K562 (cell line): ENCODE data around the gene MARCHF9. TPM values are rescaled to one million over a fixed set of nuclear protein-coding genes. Genes with fewer than 3 reads are reported as not detected.
A peak's percentile ranks its signal among the peaks of the same experiment; 100 is the strongest.

Source experiments
- ATAC-seq: fragments of 200-7000 bp; cut with Tn5 transposase; 3 replicates; pipeline ENCODE4 v1.9.1; 2020; ENCODE audit warnings: moderate library complexity
- Bru-seq: library from RNA; stranded (reverse); fragments of 400-500 nt; gene quantifications from one replicate; lab custom pipeline; 2021; lab: Mats Ljungman, UMichigan
- BruChase-seq, 2 experiments: library from RNA; stranded (reverse); fragments of 400-500 nt; gene quantifications; one replicate each; lab custom pipeline; 2021; lab: Mats Ljungman, UMichigan
- BruUV-seq: library from RNA; stranded (reverse); fragments of 400-500 nt; replicated peaks from 2 replicates; lab custom pipeline; 2021; lab: Mats Ljungman, UMichigan
- CTCF ChIA-PET: fragments of 300-600 bp; formaldehyde crosslinking; extraction: SDS; loops from one replicate; lab custom pipeline; 2021; ENCODE audit warnings: low intra/inter-chr PET ratio; lab: Yijun Ruan, JAX
- POLR2A ChIA-PET: fragments of 300-600, 350-650 bp; sonication (Branson Sonifier 250); formaldehyde crosslinking; extraction: SDS; loops from one replicate; lab custom pipeline; 2021; ENCODE audit warnings: antibody characterized with exemption, inconsistent platforms; lab: Yijun Ruan, JAX
- DNase-seq, 4 experiments: peaks; one replicate each; pipeline versions ENCODE4 v3.0.0 to v3.0.0-alpha.2; 2011 to 2018; ENCODE audit warnings: low spot score in 3 of 4, mixed read lengths in 3 of 4; ENCODE audit errors: extremely low read depth in 1 of 4
- FAIRE-seq: peaks from 2 replicates; lab custom pipeline; 2011; peaks lifted over from hg19 to GRCh38; lab: Jason Lieb, UNC
- H2AFZ ChIP-seq: 2 replicates; pipeline ENCODE4 v1.6.0; 2011; ENCODE audit warnings: low read depth, low read length, control low read depth, inconsistent platforms
- H3K27ac ChIP-seq: fragments of 200-600 bp; 3 replicates; pipeline ENCODE4 v1.8.0; 2011; ENCODE audit warnings: low read depth, mild to moderate bottlenecking, control low read depth, inconsistent platforms, low read length, moderate library complexity, mixed read lengths; ENCODE audit errors: extremely low read depth
- H3K27me3 ChIP-seq, 2 experiments: fragments of 300-600 bp in 1 of 2; 2 replicates in 1 of 2; 3 replicates in 1 of 2; pipeline versions ENCODE4 v1.6.0 to v1.8.0; 2011; ENCODE audit warnings: inconsistent platforms in 2 of 2, low read length in 2 of 2, mild to moderate bottlenecking in 1 of 2, mixed read lengths in 1 of 2, moderate library complexity in 1 of 2; ENCODE audit not compliant: control insufficient read depth in 2 of 2, insufficient read depth in 2 of 2
- H3K36me3 ChIP-seq: fragments of 300-600 bp; 3 replicates; pipeline ENCODE4 v1.8.0; 2011; ENCODE audit warnings: mild to moderate bottlenecking, low read length, inconsistent platforms; ENCODE audit not compliant: control insufficient read depth, insufficient read depth
- H3K4me1 ChIP-seq, 2 experiments: fragments of 200-600 bp in 1 of 2; replicated peaks in 1 of 2; 2 replicates in 1 of 2; 3 replicates in 1 of 2; pipeline versions ENCODE4 v1.5.1 to v1.8.0; 2011; ENCODE audit warnings: inconsistent platforms in 2 of 2, low read length in 2 of 2, mild to moderate bottlenecking in 1 of 2, mixed read lengths in 1 of 2, moderate library complexity in 1 of 2; ENCODE audit not compliant: control insufficient read depth in 2 of 2, insufficient read depth in 2 of 2
- H3K4me2 ChIP-seq: 2 replicates; pipeline ENCODE4 v1.6.1; 2011; ENCODE audit warnings: low read length, control low read depth, inconsistent platforms, mixed read lengths; ENCODE audit not compliant: insufficient read depth
- H3K4me3 ChIP-seq: fragments of 200-600 bp; sonication (generic), shearing (Covaris generic); 2 replicates; pipeline ENCODE4 v1.5.1; 2016; ENCODE audit warnings: control low read depth, inconsistent platforms
- H3K79me2 ChIP-seq: fragments of 200-600 bp; 3 replicates; pipeline ENCODE4 v1.8.0; 2011; ENCODE audit warnings: low read length, inconsistent platforms; ENCODE audit not compliant: control insufficient read depth, insufficient read depth
- H3K9ac ChIP-seq, 2 experiments: 2 replicates each; pipeline versions ENCODE4 v1.6.0 to v1.6.1; 2011; ENCODE audit warnings: low read depth in 2 of 2, low read length in 2 of 2, control low read depth in 1 of 2, inconsistent platforms in 1 of 2, mild to moderate bottlenecking in 1 of 2, mixed read lengths in 1 of 2; ENCODE audit not compliant: insufficient read depth in 1 of 2
- H3K9me1 ChIP-seq: one replicate; pipeline ENCODE4 v1.6.0; 2011; ENCODE audit warnings: inconsistent platforms, mild to moderate bottlenecking, low read length, moderate library complexity; ENCODE audit not compliant: control insufficient read depth, insufficient read depth
- H3K9me3 ChIP-seq: replicated peaks from 2 replicates; pipeline ENCODE4 v1.5.1; 2011; ENCODE audit warnings: low read depth, low read length, inconsistent platforms; ENCODE audit not compliant: control insufficient read depth, insufficient read depth
- H4K20me1 ChIP-seq: replicated peaks from 2 replicates; pipeline ENCODE4 v1.6.1; 2011; ENCODE audit warnings: low read length, inconsistent platforms, mixed read lengths; ENCODE audit not compliant: control insufficient read depth, insufficient read depth
- CREB1 ChIP-seq, 2 experiments: sonication (generic) in 1 of 2; formaldehyde crosslinking in 1 of 2; IDR thresholded peaks; 2 replicates each; pipeline versions ENCODE4 v1.6.1 to v1.8.0; 2012 to 2022; ENCODE audit warnings: inconsistent platforms in 1 of 2, mild to moderate bottlenecking in 1 of 2, missing genetic modification reagents in 1 of 2, moderate library complexity in 1 of 2
- HDAC8 ChIP-seq: fragments of 450-650 bp; IDR thresholded peaks from 2 replicates; pipeline ENCODE4 v1.6.1; 2016; ENCODE audit warnings: mild to moderate bottlenecking, missing genetic modification characterization, moderate library complexity, missing compliant biosample characterization
- KLF16 ChIP-seq: IDR thresholded peaks from 2 replicates; pipeline ENCODE4 v1.6.1; 2016; ENCODE audit warnings: antibody characterized with exemption
- POLR3A ChIP-seq: IDR thresholded peaks from 2 replicates; pipeline ENCODE4 v1.6.1; 2011; ENCODE audit warnings: borderline replicate concordance, mild to moderate bottlenecking, moderate library complexity; ENCODE audit not compliant: insufficient read length, insufficient read depth; ENCODE audit errors: extremely low read depth
- TGIF2 ChIP-seq: sonication (generic); formaldehyde crosslinking; IDR thresholded peaks from 2 replicates; pipeline ENCODE4 v1.8.1; 2022; ENCODE audit warnings: mild to moderate bottlenecking, missing genetic modification reagents, moderate library complexity
- ZBTB7A ChIP-seq: IDR thresholded peaks from 2 replicates; pipeline ENCODE4 v1.6.1; 2011; ENCODE audit warnings: low read depth, mild to moderate bottlenecking, low read length, moderate library complexity, borderline replicate concordance; ENCODE audit not compliant: control insufficient read depth
- ZC3H4 ChIP-seq: sonication (generic); formaldehyde crosslinking; IDR thresholded peaks from 2 replicates; pipeline ENCODE4 v1.9.0; 2021; ENCODE audit warnings: missing genetic modification reagents, borderline replicate concordance
- WGBS: fragments of 100-300 bp; shearing (Covaris generic); methylation state at CpG from one replicate; pipeline ENCODE4 v1.1.6; 2016; ENCODE audit warnings: low coverage, mixed read lengths; ENCODE audit not compliant: insufficient coverage; ENCODE audit errors: missing lambda C conversion rate; 5-methylcytosine and 5-hydroxymethylcytosine counted together
- in situ Hi-C: fragments of 300-500 bp; cut with MboI; formaldehyde crosslinking; loops from 4 replicates; pipeline ENCODE4 v1.15.0; 2018; ENCODE audit warnings: inconsistent platforms, mixed read lengths
- intact Hi-C: fragments of 100-400 bp; cut with micrococcal nuclease; formaldehyde crosslinking; loops from 2 replicates; pipeline ENCODE4 v1.14.2; 2022
- long read RNA-seq, 3 experiments: library from polyadenylated mRNA in 2 of 3; library from RNA in 1 of 3; unstranded in 2 of 3; stranded (forward) in 1 of 3; transcript quantifications; one replicate each; pipeline ENCODE4 v2.0.0, GENCODE V29; 2019 to 2022
- polyA minus RNA-seq, 3 experiments: library from RNA; depleted of rRNA, polyadenylated mRNA; stranded (reverse); fragments of >200 nt; gene quantifications; 2 replicates each; pipeline ENCODE4 v1.2.3, GENCODE V29; 2011
- polyA plus RNA-seq, 8 experiments: library from polyadenylated mRNA; depleted of rRNA in 4 of 8; stranded (reverse) in 5 of 8; unstranded in 3 of 8; fragments of >200 nt; fragmentation: Nextera tagmentation in 2 of 8; fragmentation: Illumina TruSeq in 1 of 8; extraction: Ambion mirVana in 2 of 8; extraction: Trizol in 1 of 8; gene quantifications; 2 replicates each; pipeline versions ENCODE4 v1.2.1 to v1.2.3, GENCODE V29; 2011 to 2014; ENCODE audit warnings: inconsistent platforms in 1 of 8, missing spikeins in 1 of 8
- total RNA-seq, 7 experiments: library from RNA; depleted of rRNA in 6 of 7; stranded (reverse); fragments of >200 nt in 6 of 7; fragmentation: Illumina TruSeq in 2 of 7; extraction: Trizol in 2 of 7; gene quantifications; 2 replicates each; pipeline versions ENCODE4 v1.2.1 to v1.2.3, GENCODE V29; 2011 to 2021; ENCODE audit warnings: low replicate concordance in 1 of 7
- TF ChIP-seq, protein P1 (sequence below): IDR thresholded peaks from 3 replicates; pipeline ENCODE4 v1.6.1; 2011; ENCODE audit warnings: borderline replicate concordance, mild to moderate bottlenecking; ENCODE audit not compliant: insufficient read length, insufficient read depth
- TF ChIP-seq, protein P2 (sequence below), 2 experiments: IDR thresholded peaks; 2 replicates each; pipeline ENCODE4 v1.6.1; 2012; ENCODE audit warnings: improper control_type of control experiment in 2 of 2, low read depth in 2 of 2, low read length in 2 of 2, borderline replicate concordance in 1 of 2

The MARCHF9 gene, protein sequence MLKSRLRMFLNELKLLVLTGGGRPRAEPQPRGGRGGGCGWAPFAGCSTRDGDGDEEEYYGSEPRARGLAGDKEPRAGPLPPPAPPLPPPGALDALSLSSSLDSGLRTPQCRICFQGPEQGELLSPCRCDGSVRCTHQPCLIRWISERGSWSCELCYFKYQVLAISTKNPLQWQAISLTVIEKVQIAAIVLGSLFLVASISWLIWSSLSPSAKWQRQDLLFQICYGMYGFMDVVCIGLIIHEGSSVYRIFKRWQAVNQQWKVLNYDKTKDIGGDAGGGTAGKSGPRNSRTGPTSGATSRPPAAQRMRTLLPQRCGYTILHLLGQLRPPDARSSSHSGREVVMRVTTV
- total RNA-seq (2011; cell fraction: chromatin; rRNA removed; ENCODE audit: low replicate concordance): 16.0 and 31.2 TPM in 2 replicates
- 19.5 and 20.8 TPM in 2 replicates for total RNA-seq (2011; cell fraction: nucleolus; rRNA removed)
- 19.7 and 22.6 TPM in 2 replicates for total RNA-seq (2011; cell fraction: nucleoplasm; rRNA removed)
- total RNA-seq (2014; rRNA removed) (6.2 and 6.9 TPM in 2 replicates), total RNA-seq (2014; rRNA removed; fragmentation: Illumina TruSeq; extraction: Trizol) (2.9 and 4.2 TPM in 2 replicates), total RNA-seq (2015; rRNA removed; fragmentation: Illumina TruSeq; extraction: Trizol) (4.6 and 5.6 TPM in 2 replicates), total RNA-seq (2021) (10.1 and 10.7 TPM in 2 replicates), polyA plus RNA-seq (2011; rRNA removed) (6.6 and 10.3 TPM in 2 replicates), polyA plus RNA-seq (2014; fragmentation: Illumina TruSeq; extraction: Trizol) (9.5 and 9.9 TPM in 2 replicates), polyA plus RNA-seq (2014; fragmentation: Nextera tagmentation; extraction: Ambion mirVana) (1 to 10 TPM in 1 of 2 experiments, under 1 TPM in 1; 0.80 to 1.3 TPM), polyA plus RNA-seq (2014; rRNA removed) (9.7 and 12.4 TPM in 2 replicates), polyA minus RNA-seq (2011; rRNA and poly(A)+ RNA removed) (5.3 and 5.6 TPM in 2 replicates), Bru-seq, nascent RNA (percentile 63 among the genes with signal in this experiment), BruChase-seq, experiment 1, labeled RNA remaining after a 2-hour chase (percentile 56 among the genes with signal in this experiment), BruChase-seq, experiment 2, labeled RNA remaining after a 6-hour chase (percentile 60 among the genes with signal in this experiment)
- polyA plus RNA-seq (2011; cell fraction: cytosol; rRNA removed): 7.2 and 10.1 TPM in 2 replicates
- 18.7 and 23.4 TPM in 2 replicates for polyA plus RNA-seq (2011; cell fraction: nucleus; rRNA removed)
- 7.2 and 10.2 TPM in 2 replicates for polyA plus RNA-seq (2012)
- polyA minus RNA-seq (2011; cell fraction: cytosol; rRNA and poly(A)+ RNA removed): 3.7 and 4.7 TPM in 2 replicates
- polyA minus RNA-seq (2011; cell fraction: nucleus; rRNA and poly(A)+ RNA removed): 5.0 and 5.2 TPM in 2 replicates
- long read RNA-seq, experiment 1, partial matches to known transcripts: 7 of 14 reads
- long read RNA-seq, experiment 1, other reads (novel, unspliced or antisense): 4 of 14 reads
- long read RNA-seq, experiment 2, transcript MARCH9-201 (4 exons, 2,982 nt): major isoform, 9 of 15 reads
- long read RNA-seq, experiment 2, partial matches to known transcripts: 0 of 15 reads
- long read RNA-seq, experiment 2, other reads (novel, unspliced or antisense): 5 of 15 reads
- long read RNA-seq, experiment 3: 0 reads

DNA sequence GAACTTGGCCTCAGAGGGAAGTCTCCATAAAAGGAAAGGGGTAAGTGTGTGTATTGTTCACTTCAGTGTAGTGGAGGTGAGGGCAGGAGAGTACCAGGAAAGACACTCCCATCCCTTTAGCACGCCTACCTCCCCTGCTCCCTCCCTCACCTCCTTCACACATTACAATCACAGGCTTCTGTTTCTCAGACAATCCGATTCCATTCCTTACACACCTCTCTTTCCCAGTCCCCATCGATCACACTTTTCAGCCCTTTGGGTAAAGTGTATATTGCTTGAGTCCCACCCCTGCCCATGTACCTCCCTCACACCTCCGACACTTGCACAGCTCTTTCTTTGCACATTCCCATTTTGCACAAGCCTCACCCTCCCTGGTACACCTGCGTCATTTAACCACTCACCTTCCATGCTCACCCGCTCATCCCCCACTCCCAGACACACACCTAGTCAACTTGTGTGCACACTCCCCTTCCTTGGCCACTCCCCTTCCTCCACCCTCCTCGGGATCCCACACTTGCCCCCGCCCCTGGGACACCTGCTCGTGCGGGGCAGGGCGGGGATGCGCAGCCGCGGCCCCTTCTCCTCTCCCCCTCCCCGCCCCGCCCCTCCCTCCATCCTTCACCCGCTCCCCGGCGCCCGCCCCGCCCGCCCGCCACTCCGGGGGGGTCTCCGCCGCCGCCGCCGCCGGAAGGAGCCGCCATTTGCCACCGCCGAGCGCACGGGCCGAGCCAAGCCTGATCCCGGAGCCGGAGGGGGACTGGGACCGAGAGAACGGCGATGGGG lies at the start of gene MARCHF9:
MARCHF9 (plus strand) TSS at position 693 of the 783 bp plus-strand sequence. CDS start 426 bp downstream, outside the sequence.
- Histone ChIP-seq H3K4me1 (peaks cover 40 to 41% of the 10 kb centered on the region in 2 experiments), H3K27ac (peak within 1 kb of the TSS; percentile 71), H4K20me1 (no peaks in the 10 kb centered on the region), H3K36me3 (peaks cover 34% of the 10 kb centered on the region), H3K9me1 (no peaks in the 10 kb centered on the region), H3K9me3 (no peaks in the 10 kb centered on the region), H3K27me3 (no peaks in the 10 kb centered on the region), H3K9ac (peak within 1 kb of the TSS; percentile 62 to 90), H3K79me2 (peaks cover 39% of the 10 kb centered on the region), H3K4me3 (peak within 1 kb of the TSS; percentile 50), H2AFZ (peak within 1 kb of the TSS; percentile 68), H3K4me2 (peak within 1 kb of the TSS; percentile 94)
- DNase-seq (peak; percentile 86 to 89 (median 87)), ATAC-seq (peak; percentile 60), FAIRE-seq (no peak)
- CTCF ChIA-PET: no interaction called here
- 6% methylated on average over 6 of the region's 41 CpGs for WGBS
- intact Hi-C loops: no loop called here
- no TSS peak for BruUV-seq
- in situ Hi-C loops: no loop called here
- POLR2A ChIA-PET: interaction anchor here (0.9 to 1.0 kb wide), 4 partner anchors 9 to 21 kb away, joined by 3 to 5 read pairs (median 3); partner anchors contain the start of genes EEF1AKMT3 and METTL1
- TF ChIP-seq ZBTB7A (no peak), POLR3A (no peak), HDAC8 (tag) (no peak), CREB1 (IDR thresholded peaks at IDR 0.05) (no peak), CREB1 (CRISPR knock-in tag; IDR thresholded peaks at IDR 0.05) (no peak), KLF16 (no peak), ZC3H4 (CRISPR knock-in tag) (no peak), TGIF2 (CRISPR knock-in tag) (no peak)
- TF ChIP-seq, protein P1, sequence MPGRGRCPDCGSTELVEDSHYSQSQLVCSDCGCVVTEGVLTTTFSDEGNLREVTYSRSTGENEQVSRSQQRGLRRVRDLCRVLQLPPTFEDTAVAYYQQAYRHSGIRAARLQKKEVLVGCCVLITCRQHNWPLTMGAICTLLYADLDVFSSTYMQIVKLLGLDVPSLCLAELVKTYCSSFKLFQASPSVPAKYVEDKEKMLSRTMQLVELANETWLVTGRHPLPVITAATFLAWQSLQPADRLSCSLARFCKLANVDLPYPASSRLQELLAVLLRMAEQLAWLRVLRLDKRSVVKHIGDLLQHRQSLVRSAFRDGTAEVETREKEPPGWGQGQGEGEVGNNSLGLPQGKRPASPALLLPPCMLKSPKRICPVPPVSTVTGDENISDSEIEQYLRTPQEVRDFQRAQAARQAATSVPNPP: no peak
- TF ChIP-seq, protein P2, sequence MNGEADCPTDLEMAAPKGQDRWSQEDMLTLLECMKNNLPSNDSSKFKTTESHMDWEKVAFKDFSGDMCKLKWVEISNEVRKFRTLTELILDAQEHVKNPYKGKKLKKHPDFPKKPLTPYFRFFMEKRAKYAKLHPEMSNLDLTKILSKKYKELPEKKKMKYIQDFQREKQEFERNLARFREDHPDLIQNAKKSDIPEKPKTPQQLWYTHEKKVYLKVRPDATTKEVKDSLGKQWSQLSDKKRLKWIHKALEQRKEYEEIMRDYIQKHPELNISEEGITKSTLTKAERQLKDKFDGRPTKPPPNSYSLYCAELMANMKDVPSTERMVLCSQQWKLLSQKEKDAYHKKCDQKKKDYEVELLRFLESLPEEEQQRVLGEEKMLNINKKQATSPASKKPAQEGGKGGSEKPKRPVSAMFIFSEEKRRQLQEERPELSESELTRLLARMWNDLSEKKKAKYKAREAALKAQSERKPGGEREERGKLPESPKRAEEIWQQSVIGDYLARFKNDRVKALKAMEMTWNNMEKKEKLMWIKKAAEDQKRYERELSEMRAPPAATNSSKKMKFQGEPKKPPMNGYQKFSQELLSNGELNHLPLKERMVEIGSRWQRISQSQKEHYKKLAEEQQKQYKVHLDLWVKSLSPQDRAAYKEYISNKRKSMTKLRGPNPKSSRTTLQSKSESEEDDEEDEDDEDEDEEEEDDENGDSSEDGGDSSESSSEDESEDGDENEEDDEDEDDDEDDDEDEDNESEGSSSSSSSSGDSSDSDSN (IDR thresholded peaks at IDR 0.05; ENCODE audit: borderline replicate concordance in 1 of 2, low read depth in 2 of 2, low read length in 2 of 2): no peak; a peak in 1 of 4 replicates
